Mucosa of descending colon (tissue), 3 donors: ENCODE results near the gene CARD19. TPM values are rescaled to one million over a fixed set of nuclear protein-coding genes. Genes with fewer than 3 reads are reported as not detected.

Source experiments
- ATAC-seq: fragments of 200-7000 bp; cut with Tn5 transposase; one replicate; pipeline ENCODE4 v1.9.1; 2020; ENCODE audit warnings: mild to moderate bottlenecking, moderate library complexity
- DNase-seq, 3 donors: peaks; one replicate each; pipeline ENCODE4 v3.0.0-alpha.2; 2020
- H3K36me3 ChIP-seq: fragments of 200-600 bp; one replicate; pipeline ENCODE4 v1.8.0; 2021; ENCODE audit warnings: low read depth, mild to moderate bottlenecking
- H3K4me1 ChIP-seq: fragments of 200-600 bp; one replicate; pipeline ENCODE4 v1.8.0; 2021; ENCODE audit warnings: low read depth, mild to moderate bottlenecking
- H3K4me3 ChIP-seq: fragments of 200-600 bp; one replicate; pipeline ENCODE4 v1.8.0; 2021; ENCODE audit warnings: mild to moderate bottlenecking
- H3K9me3 ChIP-seq: fragments of 200-600 bp; one replicate; pipeline ENCODE4 v1.8.0; 2021; ENCODE audit warnings: mild to moderate bottlenecking
- CTCF ChIP-seq: fragments of 200-600 bp; IDR thresholded peaks from one replicate; pipeline ENCODE4 v1.8.0; 2022; ENCODE audit warnings: antibody characterized with exemption, mild to moderate bottlenecking
- intact Hi-C, 2 donors: fragments of 100-400 bp; cut with DNase I in 1 of 2; cut with micrococcal nuclease in 1 of 2; formaldehyde crosslinking; loops; one replicate each; pipeline versions ENCODE4 v1.11.0 to v1.11.1; 2022; cut with DNase I, micrococcal nuclease
- total RNA-seq, 3 donors: library from RNA; stranded (reverse); fragmentation: NEBNext Ultra II Directional in 2 of 3; extraction: Animal tissue kit (Norgen Biotek cat#: 25700) in 2 of 3; gene quantifications; one replicate each; pipeline versions ENCODE4 v1.2.1 to v1.2.4, GENCODE V29; 2021 to 2023
- donor health status: DM: no; HTN: no; CAD: no; lungs with moderate emphysema.
- donor health status: DM: no; HTN: no; CAD: no.
- donor health status: DM: no; HTN: yes; CAD: no.

The CARD19 gene
- total RNA-seq, 3 donors from 2014 or later, result 39.1 to 47.8 (median 44.2) TPM

GRCh38 chr9:93052791-93053540, 43.1 kb upstream of the CARD19 start:
- DNase-seq (peak in 1 of 3 donors; percentile 42), ATAC-seq (no peak)
- Histone ChIP-seq H3K36me3 (no peaks in the 10 kb centered on the region), H3K4me1 (no peaks in the 10 kb centered on the region), H3K9me3 (no peaks in the 10 kb centered on the region), H3K4me3 (no peak overlapping the region)
- intact Hi-C loops, result no loop called here
- TF ChIP-seq CTCF, result no peak

- TF ChIP-seq CTCF, result no peak
- Histone ChIP-seq H3K9me3 (no peaks in the 10 kb centered on the region), H3K4me1 (peaks cover 6% of the 10 kb centered on the region), H3K36me3 (no peaks in the 10 kb centered on the region), H3K4me3 (no peak overlapping the region)
- DNase-seq (peak in 1 of 3 donors; percentile 45), ATAC-seq (no peak)
- intact Hi-C loops, result no loop called here
Observed at GRCh38 chr9:93053781-93054331, 42.2 kb upstream of the CARD19 start.

GRCh38 chr9:93054758-93055704, 41.0 kb upstream of the CARD19 start:
- intact Hi-C loops, result no loop called here
- ATAC-seq (no peak), DNase-seq (peak in 1 of 3 donors; percentile 34)
- no peaks in the 10 kb centered on the region for H3K9me3 ChIP-seq
- H3K36me3 ChIP-seq, result no peaks in the 10 kb centered on the region
- TF ChIP-seq CTCF, result no peak
- no peak overlapping the region for H3K4me3 ChIP-seq
- peaks cover 17% of the 10 kb centered on the region for H3K4me1 ChIP-seq

- intact Hi-C loops, result no loop called here
- H3K36me3 ChIP-seq, result no peaks in the 10 kb centered on the region
- no peak for ATAC-seq
- no peaks in the 10 kb centered on the region for H3K9me3 ChIP-seq
- DNase-seq, result peak in 1 of 3 donors; percentile 45
- TF ChIP-seq CTCF, result no peak
- H3K4me1 ChIP-seq, result peaks cover 26% of the 10 kb centered on the region
- no peak overlapping the region for H3K4me3 ChIP-seq
Observed at GRCh38 chr9:93057042-93057702, 38.8 kb upstream of the CARD19 start.

GRCh38 chr9:93057703-93058354, 38.2 kb upstream of the CARD19 start:
- TF ChIP-seq CTCF, result no peak
- Histone ChIP-seq H3K4me3 (no peak overlapping the region), H3K9me3 (no peaks in the 10 kb centered on the region), H3K36me3 (no peaks in the 10 kb centered on the region), H3K4me1 (peaks cover 30% of the 10 kb centered on the region)
- intact Hi-C loops, result no loop called here
- ATAC-seq, result peak; percentile 3
- peak in 1 of 3 donors; percentile 54 for DNase-seq
